Omental fat pad (tissue), 4 donors: ENCODE data around the gene SGSM2. TPM values are rescaled to one million over a fixed set of nuclear protein-coding genes. Genes with fewer than 3 reads are reported as not detected.

ENCODE experiments used
- ATAC-seq: fragments of 150-250 bp; one replicate; pipeline ENCODE4 v1.9.1; 2016; ENCODE audit warnings: mild to moderate bottlenecking, moderate library complexity; ENCODE audit not compliant: low FRiP score
- DNase-seq: peaks from one replicate; pipeline ENCODE4 v3.0.0-alpha.2; 2019; ENCODE audit warnings: low spot score
- small RNA-seq: library from RNA; depleted of rRNA; stranded (forward); fragments of <200 nt; gene quantifications from one replicate; pipeline ENCODE3, GENCODE V24; 2016
- total RNA-seq, 4 donors: library from RNA; depleted of rRNA; stranded (reverse); fragments of >200 nt; gene quantifications; one replicate each; pipeline ENCODE4 v1.1.0, GENCODE V29; 2016
- TF ChIP-seq, protein P1 (sequence below), 3 donors: fragments of 450-650 bp; IDR thresholded peaks; one replicate each; pipeline ENCODE4 v1.5.1; 2016 to 2017; ENCODE audit warnings: antibody characterized with exemption in 3 of 3, mild to moderate bottlenecking in 3 of 3, moderate library complexity in 2 of 3

SGSM2 gene
- total RNA-seq, 4 donors from 2014 or later = 30.8 to 50.7 (median 39.8) TPM

DNA sequence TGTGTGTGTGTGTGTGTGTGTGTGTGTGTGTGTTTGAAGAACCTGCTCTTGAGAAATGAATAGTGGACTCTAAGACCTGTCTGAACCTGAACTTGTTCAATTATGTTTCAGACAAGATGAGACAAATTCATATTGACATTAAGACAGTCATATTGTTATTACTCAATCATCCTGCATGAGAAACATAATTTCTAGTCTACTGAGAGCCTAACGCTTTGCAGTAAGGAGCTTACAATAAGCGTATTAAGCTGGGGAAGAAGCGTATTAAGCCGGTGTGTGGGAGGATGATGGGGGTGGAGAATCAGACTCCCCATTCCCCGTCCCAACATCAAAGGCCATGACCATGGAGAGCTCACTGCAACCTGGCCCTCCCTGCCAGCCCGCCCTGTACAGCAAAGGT, 86.0 kb downstream of the SGSM2 start:
- no peak for DNase-seq

DNA sequence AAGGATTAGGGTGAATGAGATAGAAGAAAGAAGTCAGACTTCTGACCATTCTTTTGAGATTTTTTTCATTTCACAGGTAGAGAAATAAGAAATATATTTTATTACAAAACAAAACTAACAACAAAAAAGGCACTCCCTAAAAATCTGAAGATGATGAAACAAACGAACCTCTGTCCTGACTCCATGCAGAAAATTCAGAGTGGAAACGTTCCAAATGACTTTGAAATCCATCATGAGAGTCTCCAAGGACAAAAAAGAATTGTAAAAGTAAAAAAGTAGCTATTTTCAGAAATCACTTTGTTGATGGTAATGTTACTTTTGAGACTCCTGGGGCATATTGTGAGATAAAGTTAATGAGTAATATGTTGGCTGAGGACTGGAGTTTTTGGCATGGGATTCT, 89.9 kb downstream of the SGSM2 start:
- TF ChIP-seq, protein P1, sequence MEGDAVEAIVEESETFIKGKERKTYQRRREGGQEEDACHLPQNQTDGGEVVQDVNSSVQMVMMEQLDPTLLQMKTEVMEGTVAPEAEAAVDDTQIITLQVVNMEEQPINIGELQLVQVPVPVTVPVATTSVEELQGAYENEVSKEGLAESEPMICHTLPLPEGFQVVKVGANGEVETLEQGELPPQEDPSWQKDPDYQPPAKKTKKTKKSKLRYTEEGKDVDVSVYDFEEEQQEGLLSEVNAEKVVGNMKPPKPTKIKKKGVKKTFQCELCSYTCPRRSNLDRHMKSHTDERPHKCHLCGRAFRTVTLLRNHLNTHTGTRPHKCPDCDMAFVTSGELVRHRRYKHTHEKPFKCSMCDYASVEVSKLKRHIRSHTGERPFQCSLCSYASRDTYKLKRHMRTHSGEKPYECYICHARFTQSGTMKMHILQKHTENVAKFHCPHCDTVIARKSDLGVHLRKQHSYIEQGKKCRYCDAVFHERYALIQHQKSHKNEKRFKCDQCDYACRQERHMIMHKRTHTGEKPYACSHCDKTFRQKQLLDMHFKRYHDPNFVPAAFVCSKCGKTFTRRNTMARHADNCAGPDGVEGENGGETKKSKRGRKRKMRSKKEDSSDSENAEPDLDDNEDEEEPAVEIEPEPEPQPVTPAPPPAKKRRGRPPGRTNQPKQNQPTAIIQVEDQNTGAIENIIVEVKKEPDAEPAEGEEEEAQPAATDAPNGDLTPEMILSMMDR (IDR thresholded peaks at IDR 0.05) = no peak
- no peak for ATAC-seq
- DNase-seq = no peak

More for the DNA sequence above, 86.0 kb downstream of the SGSM2 start:
- TF ChIP-seq, protein P1 (IDR thresholded peaks at IDR 0.05) = no peak
- ATAC-seq = no peak

DNA sequence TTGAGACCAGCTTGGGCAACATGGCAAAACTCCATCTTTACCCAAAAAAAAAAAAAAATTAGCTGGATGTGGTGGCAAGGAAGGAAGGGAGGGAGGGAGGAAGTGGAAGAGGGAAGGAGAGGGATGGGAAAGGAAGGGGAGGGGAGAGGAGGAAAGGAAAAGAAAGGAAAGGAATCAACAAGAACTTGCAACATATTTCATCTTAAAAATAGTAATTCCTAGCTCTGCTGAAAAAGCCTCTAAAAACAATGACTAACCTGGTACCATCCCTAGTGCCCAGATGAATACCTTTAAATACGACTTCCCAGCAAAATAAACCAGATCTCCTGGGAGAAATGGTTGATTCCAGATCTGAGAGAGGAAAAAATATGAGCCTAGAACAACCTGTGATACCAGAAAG, 90.6 kb downstream of the SGSM2 start:
- DNase-seq (no peak), ATAC-seq (no peak)
- TF ChIP-seq, protein P1 (IDR thresholded peaks at IDR 0.05) = no peak

Small RNA genes within 50 kb of the gene (small RNA-seq; reads per million reads assigned to genes)
- gene AC006435.3 (not detected), gene AC006435.4 (not detected), gene SNORD91A (1,707 reads per million, percentile 99 among the genes with 10 or more reads in this experiment), gene SNORD91B (456 reads per million, percentile 98 among the genes with 10 or more reads in this experiment)

Other genes starting within 250 kb of the SGSM2 start
- 10 to 100 TPM; 19.1 to 36.1 (median 25.1) TPM for gene SMG6, start 33.7 kb upstream of the SGSM2 start, total RNA-seq
- gene SRR, start 33.6 kb upstream of the SGSM2 start, total RNA-seq = 10 to 100 TPM in 1 of 4 donors, 1 to 10 TPM in 3; 5.0 to 14.9 (median 7.2) TPM
- gene TSR1, start 1.0 kb upstream of the SGSM2 start, total RNA-seq = 100 to 1,000 TPM in 1 of 4 donors, 10 to 100 TPM in 3; 31.6 to 124 (median 40.8) TPM
- gene MNT, start 63.6 kb downstream of the SGSM2 start, total RNA-seq = 10 to 100 TPM; 11.9 to 23.2 (median 18.5) TPM
- gene METTL16, start 174.4 kb downstream of the SGSM2 start, total RNA-seq = 10 to 100 TPM; 12.6 to 45.1 (median 19.1) TPM